ENCODE results near the gene CACNA1A. TPM values are rescaled to one million over a fixed set of nuclear protein-coding genes. Genes with fewer than 3 reads are reported as not detected.

The CACNA1A gene
- total and polyA plus RNA-seq, 11 donors = 0.17 to 1.2 (median 0.67) TPM

DNA sequence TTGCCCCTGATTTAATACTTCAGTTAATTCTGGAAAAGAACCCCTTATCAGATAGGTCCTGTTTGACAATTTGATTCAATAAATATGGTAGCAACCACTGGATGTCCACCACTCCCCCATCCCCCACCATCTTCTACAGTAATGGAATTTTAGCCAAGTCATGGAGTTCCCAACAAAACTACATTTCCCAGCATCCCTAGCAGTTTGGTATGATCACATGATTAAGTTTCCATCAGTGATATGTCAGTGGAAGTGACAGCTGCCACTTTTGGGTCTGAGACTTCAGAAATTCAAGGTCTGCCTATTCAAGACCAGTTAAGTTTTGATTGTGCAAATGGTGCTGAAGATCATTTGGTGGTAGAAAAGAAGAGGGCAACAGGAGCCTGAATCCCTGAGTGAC lies 85.5 kb downstream of the CACNA1A start:
- no peak for TF ChIP-seq POLR2A (IDR thresholded peaks at IDR 0.05)
- TF ChIP-seq, protein P1, sequence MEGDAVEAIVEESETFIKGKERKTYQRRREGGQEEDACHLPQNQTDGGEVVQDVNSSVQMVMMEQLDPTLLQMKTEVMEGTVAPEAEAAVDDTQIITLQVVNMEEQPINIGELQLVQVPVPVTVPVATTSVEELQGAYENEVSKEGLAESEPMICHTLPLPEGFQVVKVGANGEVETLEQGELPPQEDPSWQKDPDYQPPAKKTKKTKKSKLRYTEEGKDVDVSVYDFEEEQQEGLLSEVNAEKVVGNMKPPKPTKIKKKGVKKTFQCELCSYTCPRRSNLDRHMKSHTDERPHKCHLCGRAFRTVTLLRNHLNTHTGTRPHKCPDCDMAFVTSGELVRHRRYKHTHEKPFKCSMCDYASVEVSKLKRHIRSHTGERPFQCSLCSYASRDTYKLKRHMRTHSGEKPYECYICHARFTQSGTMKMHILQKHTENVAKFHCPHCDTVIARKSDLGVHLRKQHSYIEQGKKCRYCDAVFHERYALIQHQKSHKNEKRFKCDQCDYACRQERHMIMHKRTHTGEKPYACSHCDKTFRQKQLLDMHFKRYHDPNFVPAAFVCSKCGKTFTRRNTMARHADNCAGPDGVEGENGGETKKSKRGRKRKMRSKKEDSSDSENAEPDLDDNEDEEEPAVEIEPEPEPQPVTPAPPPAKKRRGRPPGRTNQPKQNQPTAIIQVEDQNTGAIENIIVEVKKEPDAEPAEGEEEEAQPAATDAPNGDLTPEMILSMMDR (IDR thresholded peaks at IDR 0.05) = no peak
- peaks cover 0 to 33% (median 9%) of the 10 kb centered on the region in 12 donors for H3K9me3 ChIP-seq
- H3K27ac ChIP-seq = no peak overlapping the region
- no peak for DNase-seq
- H3K36me3 ChIP-seq = no peaks in the 10 kb centered on the region
- no peak for ATAC-seq
- no peaks in the 10 kb centered on the region for H3K27me3 ChIP-seq
- intact Hi-C loops (cut with DNase I) = no loop called here
- H3K4me1 ChIP-seq = no peaks in the 10 kb centered on the region
- no peak overlapping the region for H3K4me3 ChIP-seq

DNA sequence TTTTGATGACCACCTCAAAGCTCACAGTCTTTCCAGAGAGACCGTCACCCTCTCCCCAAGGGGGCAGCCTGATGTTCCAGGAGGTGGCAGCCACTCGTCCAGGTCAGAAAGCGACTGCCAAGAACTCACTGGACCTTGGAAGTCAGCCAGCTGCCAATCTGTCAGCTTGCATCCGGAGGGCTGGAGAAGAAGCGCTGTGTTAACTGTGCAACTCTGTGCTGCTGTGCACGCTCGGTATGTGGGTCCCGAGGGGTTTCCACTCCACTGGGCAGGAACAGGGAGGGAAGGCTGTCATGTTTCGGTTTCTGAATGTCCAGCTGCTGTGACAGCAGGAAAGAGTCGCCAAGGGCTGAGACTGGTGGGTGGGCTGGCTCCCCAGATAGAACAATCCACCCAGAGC lies 89.2 kb downstream of the CACNA1A start:
- ATAC-seq (peak in 1 of 4 donors; percentile 36), DNase-seq (peak in 4 of 5 donors; percentile 8 to 58 (median 31))
- 23 to 45% (median 39%) methylated on average over 10 of the region's 10 CpGs for WGBS, 4 donors
- H3K9me3 ChIP-seq = peaks cover 0 to 17% (median 3%) of the 10 kb centered on the region in 12 donors
- H3K4me1 ChIP-seq = no peaks in the 10 kb centered on the region
- no peak for TF ChIP-seq POLR2A (IDR thresholded peaks at IDR 0.05)
- TF ChIP-seq, protein P1 (IDR thresholded peaks at IDR 0.05) = no peak
- H3K27me3 ChIP-seq = no peaks in the 10 kb centered on the region
- H3K36me3 ChIP-seq = no peaks in the 10 kb centered on the region
- intact Hi-C loops (cut with DNase I) = no loop called here
- no peak overlapping the region for H3K4me3 ChIP-seq
- H3K27ac ChIP-seq = no peak overlapping the region

DNA sequence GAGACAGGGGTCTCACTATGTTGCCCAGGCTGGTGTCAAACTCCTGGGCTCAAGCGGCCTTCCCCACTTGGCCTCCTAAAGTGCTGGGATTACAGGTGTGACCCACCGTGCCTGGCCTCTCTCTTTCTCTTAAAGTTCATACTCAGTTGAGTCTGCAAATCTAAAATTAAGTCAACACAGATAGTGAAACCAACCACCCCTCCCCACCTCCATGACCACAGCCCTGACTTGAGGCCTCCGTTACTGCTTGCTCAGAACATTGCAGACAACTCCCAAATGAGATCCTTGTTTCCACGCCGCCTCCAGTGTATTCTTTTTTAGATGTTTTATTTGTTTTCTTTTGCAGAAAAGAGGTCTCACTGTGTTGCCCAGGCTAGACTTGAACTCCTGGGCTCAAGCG lies 94.4 kb downstream of the CACNA1A start:
- H3K27ac ChIP-seq = no peak overlapping the region
- intact Hi-C loops (cut with DNase I) = no loop called here
- H3K4me3 ChIP-seq = no peak overlapping the region
- no peak for DNase-seq
- TF ChIP-seq, protein P1 (IDR thresholded peaks at IDR 0.05) = no peak
- no peak for TF ChIP-seq POLR2A (IDR thresholded peaks at IDR 0.05)
- ATAC-seq = no peak
- H3K27me3 ChIP-seq = no peaks in the 10 kb centered on the region
- H3K36me3 ChIP-seq = no peaks in the 10 kb centered on the region
- no peaks in the 10 kb centered on the region for H3K4me1 ChIP-seq
- WGBS, 4 donors = 79 to 86% (median 82%) methylated on average over 6 of the region's 6 CpGs
- peaks cover 0 to 5% (median 0%) of the 10 kb centered on the region in 12 donors for H3K9me3 ChIP-seq

DNA sequence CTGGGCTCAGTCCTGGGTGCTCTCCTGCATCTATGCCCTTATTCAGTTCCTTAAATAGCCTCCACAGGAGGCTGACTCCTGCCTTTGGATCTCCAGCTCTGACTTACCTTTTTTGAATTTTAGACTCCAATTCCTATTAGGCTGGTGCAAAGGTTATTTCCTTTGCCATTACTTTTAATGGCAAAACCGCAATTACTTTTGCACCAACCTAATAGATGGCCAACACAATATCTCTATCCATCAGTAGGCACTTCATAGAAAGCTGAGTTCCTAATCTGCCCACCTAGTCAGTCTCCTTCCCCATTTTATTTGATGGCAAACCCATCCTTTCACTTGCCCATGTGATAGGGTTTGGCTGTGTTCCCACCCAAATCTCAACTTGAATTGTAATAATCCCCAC lies 95.3 kb downstream of the CACNA1A start:
- intact Hi-C loops (cut with DNase I) = no loop called here
- H3K4me3 ChIP-seq = no peak overlapping the region
- 70 to 87% (median 75%) methylated on average over 1 of the region's 1 CpG for WGBS, 4 donors
- DNase-seq (no peak), ATAC-seq (no peak)
- peaks cover 0 to 5% (median 0%) of the 10 kb centered on the region in 12 donors for H3K9me3 ChIP-seq
- H3K27me3 ChIP-seq = no peaks in the 10 kb centered on the region
- no peaks in the 10 kb centered on the region for H3K36me3 ChIP-seq
- H3K27ac ChIP-seq = no peak overlapping the region
- H3K4me1 ChIP-seq = no peaks in the 10 kb centered on the region
- TF ChIP-seq, protein P1 (IDR thresholded peaks at IDR 0.05) = no peak
- no peak for TF ChIP-seq POLR2A (IDR thresholded peaks at IDR 0.05)

All from heart left ventricle (tissue), 16 donors.